ENCODE results near the gene NCAPH2. TPM values are rescaled to one million over a fixed set of nuclear protein-coding genes. Genes with fewer than 3 reads are reported as not detected.

The NCAPH2 gene
- 20.0 and 24.9 TPM in 2 replicates for total RNA-seq

DNA sequence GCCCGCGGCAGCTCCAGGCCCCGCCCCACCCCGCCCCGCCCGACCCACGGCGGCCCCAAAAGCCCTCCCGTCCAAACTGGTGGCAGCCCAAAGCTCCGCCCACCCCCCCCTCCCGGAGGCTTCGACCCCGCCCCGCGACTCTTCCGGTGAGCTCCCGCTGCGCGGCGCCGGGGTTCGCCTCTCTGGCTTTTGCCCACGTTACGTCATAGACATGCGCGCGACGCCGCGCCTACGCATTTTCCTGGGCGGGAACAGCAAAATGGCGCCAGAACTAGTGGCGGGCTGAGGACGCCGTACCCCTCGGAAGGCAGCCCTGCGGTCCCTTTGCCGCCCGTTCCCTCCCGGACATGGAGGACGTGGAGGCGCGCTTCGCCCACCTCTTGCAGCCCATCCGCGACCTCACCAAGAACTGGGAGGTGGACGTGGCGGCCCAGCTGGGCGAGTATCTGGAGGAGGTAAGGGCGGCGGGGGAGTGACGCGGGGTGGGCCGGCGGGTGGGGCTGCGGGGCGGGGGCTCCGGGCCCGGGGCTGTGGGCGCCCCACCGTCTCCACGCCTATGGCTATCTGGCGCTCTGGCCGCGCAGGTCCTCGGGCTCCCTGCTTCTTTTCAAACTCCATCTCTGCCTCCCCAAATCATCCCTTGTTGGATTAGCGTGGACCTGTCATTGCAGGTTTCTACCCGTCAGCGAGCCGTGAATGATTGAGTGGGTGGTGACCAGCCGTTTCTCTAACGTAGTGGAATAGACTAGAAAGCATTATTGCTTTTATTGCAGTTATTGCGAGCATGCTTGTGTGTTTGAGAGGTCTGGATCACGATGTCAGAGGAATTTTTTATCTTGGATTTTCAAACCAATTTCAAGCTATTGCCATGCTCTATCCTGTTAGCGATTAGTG lies at the start of gene NCAPH2:
TSS of gene NCAPH2 (plus strand) at position 234 of the 894 bp plus-strand sequence. CDS start at position 348, 114 bp downstream.

GRCh38 chr22:50474710-50475651 lies 33.0 kb upstream of the NCAPH2 start, which contains the start of gene SBF1:
Gene SBF1, minus strand, starts transcription at chr22:50475035. Its CDS starts 195 bp downstream, at chr22:50474840.

DNA sequence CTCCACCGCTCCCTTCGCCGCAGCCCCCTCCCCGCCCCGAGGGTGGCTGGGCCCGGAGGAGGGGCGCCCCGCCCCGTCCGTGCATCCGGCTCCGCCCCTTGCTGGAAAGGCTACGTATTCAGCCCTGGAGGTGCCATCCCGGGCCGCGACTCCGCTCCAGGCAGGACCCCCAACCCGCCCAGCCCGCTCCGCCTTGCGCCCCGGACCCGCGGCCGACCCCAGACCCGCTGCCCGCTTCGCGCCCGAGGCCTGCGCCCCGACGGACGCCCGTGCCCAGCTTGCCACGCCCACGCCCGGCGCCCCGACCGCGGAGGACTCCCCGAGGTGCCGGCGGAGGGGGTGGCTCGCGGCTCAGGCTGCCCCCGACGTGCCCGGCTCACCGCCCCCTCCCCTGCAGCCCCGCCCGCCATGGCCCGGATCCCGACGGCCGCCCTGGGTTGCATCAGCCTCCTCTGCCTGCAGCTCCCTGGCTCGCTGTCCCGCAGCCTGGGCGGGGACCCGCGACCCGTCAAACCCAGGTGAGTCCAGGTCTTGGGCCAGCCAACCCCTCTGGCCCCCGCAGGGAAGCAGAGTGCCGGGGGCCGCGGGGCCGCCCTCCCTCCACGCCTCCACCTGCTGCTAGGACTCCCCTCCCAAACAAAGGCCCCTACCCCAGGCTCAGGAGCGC lies 26.5 kb upstream of the NCAPH2 start, which contains the start of gene ADM2:
TSS of gene ADM2 (plus strand) at position 104 of the 667 bp plus-strand sequence. CDS start at position 409, 305 bp downstream.

DNA sequence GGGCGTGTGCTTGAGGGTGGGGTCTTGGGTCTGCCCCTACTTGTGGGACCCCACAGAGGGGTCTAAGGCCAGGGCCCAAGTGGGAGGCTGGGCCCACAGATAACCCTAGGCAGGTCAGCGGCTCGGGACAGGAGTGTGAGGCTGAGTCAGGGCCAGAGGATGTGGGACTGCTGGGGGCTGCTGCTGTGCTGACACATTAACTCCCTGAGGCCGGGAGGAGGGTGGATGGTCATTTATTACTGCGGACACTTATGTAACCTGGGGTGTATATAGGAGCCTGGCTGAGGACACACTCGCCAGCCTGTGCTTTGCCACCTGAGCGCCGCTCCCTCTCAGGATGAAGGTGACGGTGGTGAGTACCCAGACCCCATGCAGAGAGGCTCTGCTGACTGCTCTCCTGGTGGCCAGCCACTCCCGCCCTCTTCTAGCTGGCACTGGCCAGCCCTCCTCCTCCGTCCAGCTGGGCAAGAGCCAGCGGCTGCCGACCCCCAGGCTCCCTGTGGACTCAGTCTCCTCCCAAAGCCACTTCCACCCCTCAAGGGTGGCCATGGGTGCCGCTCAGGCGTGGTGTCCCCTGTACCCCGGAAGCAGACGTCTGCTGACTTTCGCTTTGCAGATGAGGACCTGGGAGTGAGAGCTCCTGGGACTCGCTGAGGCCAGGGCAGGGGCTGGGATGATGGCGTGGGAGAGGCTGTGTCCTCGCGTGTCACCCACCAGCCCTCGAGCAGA lies 21.3 kb upstream of the NCAPH2 start, which contains the start of gene MIOX:
TSS of gene MIOX (plus strand) at position 299 of the 729 bp plus-strand sequence. CDS start at position 338, 39 bp downstream.

DNA sequence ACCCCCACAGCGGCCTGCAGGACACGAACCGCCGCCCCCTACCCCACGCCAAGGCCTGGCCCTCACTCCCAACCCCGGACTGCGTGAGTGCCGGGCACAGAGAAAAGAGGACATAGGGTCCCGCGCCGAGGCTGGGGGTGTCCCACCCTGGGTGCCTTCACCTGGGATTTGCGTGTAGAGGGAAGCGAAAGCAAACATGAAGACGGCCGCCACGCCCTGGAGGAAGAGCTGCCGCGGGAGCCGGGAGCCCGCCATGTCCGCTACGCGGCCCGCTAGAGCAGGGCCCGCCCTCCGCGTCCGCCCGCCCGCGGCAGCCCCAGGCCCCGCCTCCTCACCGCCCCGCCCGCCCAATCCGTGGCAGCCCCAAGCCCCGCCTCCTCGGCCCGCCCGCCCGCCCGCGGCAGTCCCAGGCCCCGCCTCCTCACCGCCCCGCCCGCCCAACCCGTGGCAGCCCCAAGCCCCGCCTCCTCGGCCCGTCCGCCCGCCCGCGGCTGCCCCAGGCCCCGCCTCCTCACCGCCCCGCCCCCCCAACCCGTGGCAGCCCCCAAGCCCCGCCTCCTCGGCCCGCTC lies 518 bp upstream of the NCAPH2 start, which contains the start of gene LMF2:
TSS of gene LMF2 (minus strand) at position 282 of the 570 bp plus-strand sequence. CDS start at position 255, 27 bp downstream.

DNA sequence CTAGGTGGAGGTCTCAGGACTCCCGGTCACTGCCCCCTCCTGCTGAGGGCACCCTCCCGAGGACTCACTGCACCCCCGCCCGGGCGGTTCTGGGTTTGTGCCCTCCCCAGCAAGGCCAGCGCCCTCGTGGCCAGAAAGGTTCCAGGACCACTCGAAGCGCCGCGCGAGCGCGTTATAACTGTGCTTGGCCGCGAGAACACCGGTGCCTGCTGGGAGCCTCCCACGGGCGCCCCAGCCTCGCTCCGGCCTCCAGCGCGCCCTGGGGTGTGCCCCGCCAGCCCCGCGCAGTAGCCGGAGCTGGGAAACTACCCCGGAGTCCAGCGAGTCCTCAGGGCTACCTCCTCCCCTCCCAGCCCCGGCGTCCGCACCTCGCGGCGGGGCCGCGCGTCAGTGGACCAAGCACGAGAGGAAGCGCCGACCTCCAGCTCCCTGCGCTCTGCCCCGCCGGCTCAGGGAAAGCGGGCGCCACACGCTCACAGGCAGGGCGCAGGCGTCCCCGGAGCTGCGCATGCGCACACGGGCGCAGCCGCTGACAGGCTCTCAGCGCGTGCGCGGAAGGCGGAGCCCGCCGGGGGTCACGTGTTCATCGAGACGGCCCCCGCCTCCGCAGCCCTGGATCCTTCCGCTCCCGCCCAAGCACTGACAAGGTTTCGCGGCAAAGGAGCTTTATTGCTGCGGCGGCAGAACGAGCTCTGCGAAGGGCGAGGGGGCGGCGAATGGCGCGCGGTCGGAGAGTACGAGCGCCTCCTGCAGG lies 17.3 kb downstream of the NCAPH2 start, which contains the start of gene SCO2:
TSS of gene SCO2 (minus strand) at position 495 of the 754 bp plus-strand sequence. CDS start 1,187 bp downstream, outside the sequence.

GRCh38 chr22:50529897-50530579 lies 22.0 kb downstream of the NCAPH2 start, which contains the start of gene TYMP:
Gene TYMP, minus strand, starts transcription at chr22:50530012. Its CDS starts 303 bp downstream, at chr22:50529709.

DNA sequence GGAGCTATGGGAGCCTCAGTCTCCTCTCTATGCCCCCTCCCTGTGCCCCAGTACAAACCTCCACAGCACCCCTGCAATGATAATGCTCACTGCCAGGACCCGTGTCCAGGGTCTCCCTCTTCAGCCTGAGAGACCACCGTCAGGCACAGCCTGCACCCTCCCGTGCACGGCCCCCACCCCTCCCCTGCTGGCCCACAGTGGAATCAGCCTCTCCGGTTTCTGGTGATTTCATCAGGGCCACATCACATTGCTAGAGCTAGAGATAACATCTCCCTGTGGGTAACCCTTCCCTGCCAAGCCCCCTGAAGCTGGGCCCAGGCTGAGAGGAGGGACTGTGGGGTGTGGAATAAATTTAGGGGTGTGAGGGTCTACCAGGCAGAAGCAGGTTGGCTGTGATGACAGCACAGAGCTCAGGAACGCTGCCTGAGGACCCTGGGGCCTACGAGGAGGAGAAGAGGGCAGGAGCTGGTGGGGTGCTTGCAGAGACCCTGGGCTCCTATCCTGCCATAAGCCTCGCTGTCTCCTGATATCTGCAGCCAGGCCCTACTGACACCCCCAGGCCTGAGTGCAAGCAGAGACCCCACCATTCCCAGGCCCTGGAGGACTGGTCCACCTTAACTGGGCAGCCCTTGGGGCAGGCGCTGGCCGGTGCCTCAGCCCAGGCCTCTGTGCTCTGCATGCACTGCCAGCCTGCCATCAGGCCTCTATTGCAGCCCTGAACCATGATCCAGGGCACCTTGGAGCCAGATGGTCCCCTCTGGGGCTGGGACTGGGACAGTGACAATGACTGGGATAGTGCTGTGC lies 37.7 kb downstream of the NCAPH2 start, which contains the start of gene KLHDC7B:
TSS of gene KLHDC7B (plus strand) at position 378 of the 804 bp plus-strand sequence. CDS start at position 723, 345 bp downstream.

GRCh38 chr22:50562523-50563412 lies 54.7 kb downstream of the NCAPH2 start, which contains the start of gene SYCE3:
Gene SYCE3, minus strand, starts transcription at chr22:50562919. Its CDS starts 6,514 bp downstream, at chr22:50556405.

Other genes with a start within 250 kb of the NCAPH2 start
- gene MAPK12, start 246.5 kb upstream of the NCAPH2 start, total RNA-seq, result 37.4 and 43.9 TPM in 2 replicates
- gene MAPK11, start 237.8 kb upstream of the NCAPH2 start, total RNA-seq, result 12.6 and 14.4 TPM in 2 replicates
- gene PLXNB2, start 200.6 kb upstream of the NCAPH2 start, total RNA-seq, result 84.8 and 155 TPM in 2 replicates
- gene DENND6B, start 181.2 kb upstream of the NCAPH2 start, total RNA-seq, result 0.81 and 4.5 TPM in 2 replicates
- 47.3 and 51.6 TPM in 2 replicates for gene PPP6R2, start 164.9 kb upstream of the NCAPH2 start, total RNA-seq
- gene SBF1, start 33.2 kb upstream of the NCAPH2 start, total RNA-seq, result 48.1 and 49.5 TPM in 2 replicates
- 10.2 and 10.8 TPM in 2 replicates for gene ADM2, start 26.7 kb upstream of the NCAPH2 start, total RNA-seq
- not detected in 2 replicates for gene MIOX, start 21.4 kb upstream of the NCAPH2 start, total RNA-seq
- gene LMF2, start 522 bp upstream of the NCAPH2 start, total RNA-seq, result 92.3 and 98.9 TPM in 2 replicates
- gene SCO2, start 17.4 kb downstream of the NCAPH2 start, total RNA-seq, result 0.81 and 1.6 TPM in 2 replicates
- gene TYMP, start 21.8 kb downstream of the NCAPH2 start, total RNA-seq, result 48.4 and 51.1 TPM in 2 replicates
- not detected in 2 replicates for gene KLHDC7B, start 37.7 kb downstream of the NCAPH2 start, total RNA-seq
- not detected in 2 replicates for gene SYCE3, start 54.7 kb downstream of the NCAPH2 start, total RNA-seq
- gene CPT1B, start 70.2 kb downstream of the NCAPH2 start, total RNA-seq, result 1.8 TPM in 1 of 2 replicates, not detected in the other
- gene CHKB, start 74.6 kb downstream of the NCAPH2 start, total RNA-seq, result 19.1 and 22.9 TPM in 2 replicates
- 1.3 and 2.0 TPM in 2 replicates for gene MAPK8IP2, start 92.6 kb downstream of the NCAPH2 start, total RNA-seq
- gene ARSA, start 119.9 kb downstream of the NCAPH2 start, total RNA-seq, result 73.8 and 77.8 TPM in 2 replicates
- 1.4 and 2.4 TPM in 2 replicates for gene SHANK3, start 164.6 kb downstream of the NCAPH2 start, total RNA-seq
- gene ACR, start 230.0 kb downstream of the NCAPH2 start, total RNA-seq, result not detected in 2 replicates